NCI-H187 treated with DMSO at 0.1 percent for 48 hours (cell line): ENCODE results near the gene GNPDA2.

Experiments
- DNase-seq: peaks from one replicate; lab custom pipeline; 2025; lab: John Stamatoyannopoulos, UW

Gene GNPDA2

DNA sequence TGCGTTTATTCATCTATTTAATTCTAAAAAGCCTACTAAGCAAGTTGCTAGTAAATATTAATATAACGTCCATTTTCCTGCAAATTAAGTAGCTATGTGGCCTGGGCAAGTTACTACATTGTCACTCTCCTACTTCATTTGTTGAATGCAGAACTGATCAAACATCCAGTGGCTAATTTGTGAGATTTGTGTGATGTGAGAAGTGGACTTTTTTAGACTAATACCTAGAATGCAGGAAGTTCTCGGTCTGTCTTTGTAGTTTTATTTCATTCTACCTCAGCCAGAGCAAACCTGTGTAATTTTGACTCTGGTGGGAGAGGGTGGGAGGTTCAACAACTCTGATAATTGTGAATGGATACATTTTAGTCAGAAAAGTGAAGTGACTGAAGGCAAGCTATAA lies 47.3 kb downstream of the GNPDA2 start:
- no peak for DNase-seq

- peak; percentile 56 for DNase-seq
Observed at GRCh38 chr4:44678094-44679041, 48.0 kb downstream of the GNPDA2 start, which contains the start of gene GUF1. GUF1 (plus strand) TSS chr4:44678420; CDS start chr4:44678623, 203 bp downstream.

DNA sequence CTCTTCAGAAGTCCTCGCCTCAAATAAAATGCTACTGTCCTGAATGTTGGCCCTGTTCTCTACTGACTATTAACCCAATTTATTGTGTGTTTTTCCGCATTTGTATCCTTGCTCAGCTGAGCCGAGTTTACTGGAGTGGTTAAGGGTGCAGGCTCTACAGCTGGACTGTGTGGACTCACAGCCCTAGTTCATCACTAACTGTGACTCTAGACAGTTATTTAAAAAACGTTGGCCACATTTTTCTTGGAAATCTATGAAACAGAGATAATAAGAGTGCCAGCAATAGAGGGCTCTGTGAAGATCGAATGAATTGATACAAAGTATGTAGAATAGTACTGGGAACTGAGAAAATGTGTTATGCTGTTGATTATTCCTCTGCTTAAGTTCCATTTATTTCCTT lies 51.0 kb downstream of the GNPDA2 start:
- no peak for DNase-seq

- DNase-seq: no peak
Observed at GRCh38 chr4:44674471-44674870, 51.9 kb downstream of the GNPDA2 start.

DNA sequence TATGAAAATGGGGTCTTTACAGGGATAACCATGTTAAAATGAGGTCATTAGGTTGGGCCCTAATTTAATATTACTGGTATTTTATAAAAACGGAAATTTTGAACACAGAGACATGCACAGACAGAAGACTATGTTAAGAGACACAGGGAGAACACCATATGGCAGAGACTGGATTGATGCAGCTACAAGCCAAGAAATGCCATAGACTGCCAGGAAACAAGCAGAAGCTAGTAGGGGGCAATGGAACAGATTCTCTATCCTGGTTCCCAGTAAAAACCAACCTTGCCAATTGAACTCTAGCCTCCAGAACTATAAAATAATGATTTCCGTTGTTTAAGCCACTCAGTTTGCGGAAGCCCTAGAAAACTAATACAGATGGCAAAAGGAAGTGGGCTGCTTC lies 54.7 kb downstream of the GNPDA2 start:
- DNase-seq: no peak

GRCh38 chr4:44670506-44671199 lies 55.7 kb downstream of the GNPDA2 start:
- DNase-seq: no peak

DNA sequence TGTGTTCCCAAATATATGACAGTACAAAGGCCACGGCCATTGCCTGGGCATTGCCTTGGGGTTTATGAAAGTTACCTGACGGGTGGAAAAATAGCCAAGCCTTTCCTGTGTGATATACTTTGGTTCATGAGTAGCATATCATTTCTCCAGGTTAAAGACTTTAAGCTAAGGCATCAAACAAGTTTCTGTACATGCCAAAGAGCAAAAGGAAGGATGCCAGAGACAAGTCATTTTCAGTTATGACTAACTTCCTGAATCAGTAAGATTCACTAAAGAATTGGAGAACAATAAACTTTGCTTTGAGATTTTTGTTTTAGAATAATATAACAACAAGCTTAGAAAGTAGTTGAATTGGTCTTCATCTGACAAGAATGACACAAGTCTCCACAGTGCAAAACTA lies 57.8 kb downstream of the GNPDA2 start:
- DNase-seq: no peak

GRCh38 chr4:44663539-44664263 lies 62.7 kb downstream of the GNPDA2 start:
- DNase-seq: no peak

DNA sequence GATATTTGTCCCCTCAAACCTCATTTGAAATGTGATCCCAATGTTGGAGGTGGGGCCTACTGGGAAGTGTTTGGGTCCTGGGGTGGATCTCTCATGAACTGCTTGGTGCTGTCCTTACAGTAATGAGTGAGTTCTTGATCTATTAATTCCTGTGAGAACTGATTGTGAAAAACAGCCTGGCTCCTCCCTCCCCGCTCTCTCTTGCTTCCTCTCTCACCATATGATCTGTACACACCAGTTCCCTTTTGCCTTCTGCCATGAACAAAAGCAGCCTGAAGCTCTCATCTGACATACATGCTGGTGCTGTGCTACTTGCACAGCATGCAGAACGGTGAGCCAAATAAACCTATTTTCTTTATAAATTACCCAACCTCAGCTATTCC lies 63.7 kb downstream of the GNPDA2 start:
- DNase-seq: no peak

GRCh38 chr4:44661940-44662622 lies 64.3 kb downstream of the GNPDA2 start:
- no peak for DNase-seq

DNA sequence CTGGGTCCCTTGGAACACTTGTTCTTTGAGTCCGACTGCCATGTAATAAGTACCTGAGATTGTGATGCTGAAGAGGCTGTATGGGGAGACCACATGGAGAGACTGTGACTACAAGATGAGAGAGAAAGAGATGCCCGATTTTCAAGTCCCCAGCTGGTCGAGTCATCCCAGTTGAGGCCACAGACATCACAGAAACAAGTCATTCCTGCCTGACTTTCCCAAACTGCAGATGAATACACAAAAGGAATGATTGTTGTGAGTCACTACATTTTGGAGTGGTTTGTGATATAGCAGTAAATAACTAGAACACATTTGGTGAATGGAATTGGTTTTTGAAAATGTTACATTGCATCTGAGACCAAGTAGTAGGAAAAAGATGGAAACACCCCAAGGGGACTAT lies 66.0 kb downstream of the GNPDA2 start:
- DNase-seq: no peak

GRCh38 chr4:44652002-44652401 lies 74.4 kb downstream of the GNPDA2 start:
- DNase-seq: no peak
